Body of pancreas (tissue), 4 donors: ENCODE results near the gene SLC39A13. TPM values are rescaled to one million over a fixed set of nuclear protein-coding genes. Genes with fewer than 3 reads are reported as not detected.
A peak's percentile ranks its signal among the peaks of the same experiment; 100 is the strongest.

Source experiments
- ATAC-seq: fragments of 150-250 bp; one replicate; pipeline ENCODE4 v1.9.1; 2016
- DNase-seq, 4 donors: peaks; one replicate each; pipeline ENCODE4 v3.0.0-alpha.2; 2019
- H3K27ac ChIP-seq, 4 donors: fragments of 200-600 bp; sonication (generic); 1 replicate in 3 of 4; 2 replicates in 1 of 4; pipeline versions ENCODE4 v1.5.1 to v1.6.1; 2016 to 2019; ENCODE audit warnings: mild to moderate bottlenecking in 1 of 4, mixed read lengths in 1 of 4, moderate library complexity in 1 of 4
- H3K27me3 ChIP-seq, 2 donors: fragments of 200-600 bp; sonication (generic); one replicate each; pipeline ENCODE4 v1.6.0; 2016; ENCODE audit warnings: mild to moderate bottlenecking in 1 of 2
- H3K36me3 ChIP-seq, 2 donors: fragments of 200-600 bp; sonication (generic); replicated peaks in 1 of 2; 2 replicates each; pipeline ENCODE4 v1.5.1; 2016; ENCODE audit warnings: low read depth in 2 of 2; ENCODE audit not compliant: insufficient read depth in 1 of 2
- H3K4me1 ChIP-seq: fragments of 200-600 bp; sonication (generic); one replicate; pipeline ENCODE4 v1.6.0; 2016
- H3K4me3 ChIP-seq, 2 donors: fragments of 200-600 bp; sonication (generic); 1 replicate in 1 of 2; 2 replicates in 1 of 2; pipeline ENCODE4 v1.5.1; 2016 to 2019
- H3K9me3 ChIP-seq, 3 donors: fragments of 200-600 bp; sonication (generic); 1 replicate in 2 of 3; 2 replicates in 1 of 3; pipeline ENCODE4 v1.5.1; 2016
- CTCF ChIP-seq, 7 experiments: fragments of 450-650 bp in 4 of 7; fragments of 200-600 bp in 3 of 7; sonication (generic) in 3 of 7; IDR thresholded peaks; one replicate each; pipeline ENCODE4 v1.5.1; 2016 to 2019; ENCODE audit warnings: antibody characterized with exemption in 7 of 7
- POLR2A ChIP-seq, 3 donors: fragments of 450-650 bp; IDR thresholded peaks; one replicate each; pipeline ENCODE4 v1.6.1; 2016; ENCODE audit warnings: antibody characterized with exemption in 3 of 3, mild to moderate bottlenecking in 2 of 3
- WGBS, 2 donors: methylation state at CpG; one replicate each; pipeline ENCODE4 v1.1.5; 2017; 5-methylcytosine and 5-hydroxymethylcytosine counted together
- intact Hi-C: fragments of 100-400 bp; cut with DNase I; formaldehyde crosslinking; loops from one replicate; pipeline ENCODE4 v1.15.1; 2023
- total RNA-seq, 2 donors: library from RNA; depleted of rRNA; stranded (reverse); fragments of >200 nt; gene quantifications; one replicate each; pipeline ENCODE4 v1.1.0, GENCODE V29; 2016

The SLC39A13 gene
- total RNA-seq, 2 donors from 2014 or later = 54.7 TPM

GRCh38 chr11:47414685-47415070 is 6.3 kb downstream of the SLC39A13 start:
- peaks cover 20% of the 10 kb centered on the region for H3K4me1 ChIP-seq
- DNase-seq = no peak
- intact Hi-C loops = no loop called here
- H3K27me3 ChIP-seq = no peaks in the 10 kb centered on the region
- TF ChIP-seq POLR2A (IDR thresholded peaks at IDR 0.05) (no peak), CTCF (IDR thresholded peaks at IDR 0.05) (no peak)
- no peaks in the 10 kb centered on the region for H3K9me3 ChIP-seq
- peak overlapping the region in 1 of 4 donors; percentile 15 for H3K27ac ChIP-seq
- 95% methylated on average over 16 of the region's 19 CpGs; no CpG with 5 or more reads in 1 of the 2 donors for WGBS, 2 donors
- no peak overlapping the region for H3K4me3 ChIP-seq
- peaks cover 7 to 9% of the 10 kb centered on the region in 2 donors for H3K36me3 ChIP-seq
- ATAC-seq = no peak

- WGBS, 2 donors = 84 to 94% methylated on average over 19 to 29 of the region's 31 CpGs
- intact Hi-C loops = no loop called here
- Histone ChIP-seq H3K9me3 (no peaks in the 10 kb centered on the region), H3K4me3 (no peak overlapping the region), H3K27ac (peak overlapping the region; percentile 65 to 89 (median 79)), H3K36me3 (peaks cover 12 to 15% of the 10 kb centered on the region in 2 donors), H3K4me1 (peaks cover 14% of the 10 kb centered on the region), H3K27me3 (no peaks in the 10 kb centered on the region)
- TF ChIP-seq CTCF (IDR thresholded peaks at IDR 0.05) = no peak
- TF ChIP-seq POLR2A (IDR thresholded peaks at IDR 0.05) = no peak
- ATAC-seq (no peak), DNase-seq (no peak)
Observed at GRCh38 chr11:47415091-47415854, 6.9 kb downstream of the SLC39A13 start.

- Histone ChIP-seq H3K27ac (peak overlapping the region; percentile 65 to 89 (median 79)), H3K9me3 (no peaks in the 10 kb centered on the region), H3K4me1 (peaks cover 14% of the 10 kb centered on the region), H3K36me3 (peaks cover 16 to 20% of the 10 kb centered on the region in 2 donors), H3K27me3 (no peaks in the 10 kb centered on the region), H3K4me3 (no peak overlapping the region)
- WGBS, 2 donors = 26 to 36% methylated on average over 11 to 13 of the region's 13 CpGs
- DNase-seq (peak; percentile 73 to 83 (median 80)), ATAC-seq (peak; percentile 83)
- intact Hi-C loops = no loop called here
- TF ChIP-seq POLR2A (IDR thresholded peaks at IDR 0.05) = peak in 1 of 3 donors; percentile 26
- TF ChIP-seq CTCF (IDR thresholded peaks at IDR 0.05) = no peak
Observed at GRCh38 chr11:47415949-47416472, 7.6 kb downstream of the SLC39A13 start.

GRCh38 chr11:47417712-47418111 is 9.3 kb downstream of the SLC39A13 start:
- intact Hi-C loops = no loop called here
- TF ChIP-seq POLR2A (IDR thresholded peaks at IDR 0.05) (no peak), CTCF (IDR thresholded peaks at IDR 0.05) (no peak)
- DNase-seq (no peak), ATAC-seq (no peak)
- Histone ChIP-seq H3K27ac (no peak overlapping the region), H3K4me1 (peaks cover 14% of the 10 kb centered on the region), H3K9me3 (no peaks in the 10 kb centered on the region), H3K36me3 (peaks cover 19 to 27% of the 10 kb centered on the region in 2 donors), H3K4me3 (no peak overlapping the region), H3K27me3 (no peaks in the 10 kb centered on the region)
- 80 to 92% methylated on average over 4 to 6 of the region's 6 CpGs for WGBS, 2 donors
